CD4-positive, CD25-positive, alpha-beta regulatory T cell (primary cell): ENCODE data around the gene RBFOX1. TPM values are rescaled to one million over a fixed set of nuclear protein-coding genes. Genes with fewer than 3 reads are reported as not detected.

Experiments used
- ATAC-seq, 2 donors: fragments of 150-1000 bp; cut with Tn5 transposase; one replicate each; pipeline ENCODE4 v1.10.0; 2021; ENCODE audit warnings: low read depth in 2 of 2, moderate number of reproducible peaks in 2 of 2, moderate library complexity in 1 of 2
- DNase-seq, 3 donors: peaks; one replicate each; pipeline versions ENCODE4 v3.0.0 to v3.0.0-alpha.2; 2012 to 2022; ENCODE audit warnings: mixed read lengths in 1 of 3
- H3K27ac ChIP-seq: one replicate; pipeline ENCODE4 v1.7.0; 2013; ENCODE audit warnings: mild to moderate bottlenecking, low read length; ENCODE audit not compliant: insufficient read depth, poor library complexity, severe bottlenecking
- H3K27me3 ChIP-seq: one replicate; pipeline ENCODE4 v1.7.0; 2013; ENCODE audit warnings: low read length; ENCODE audit not compliant: control insufficient read depth, insufficient read depth
- H3K36me3 ChIP-seq: one replicate; pipeline ENCODE4 v1.7.0; 2013; ENCODE audit warnings: mild to moderate bottlenecking, low read length, moderate library complexity; ENCODE audit not compliant: control insufficient read depth, insufficient read depth
- H3K4me1 ChIP-seq: 2 replicates; pipeline ENCODE4 v1.7.0; 2013; ENCODE audit warnings: mild to moderate bottlenecking, low read length; ENCODE audit not compliant: insufficient read depth, control insufficient read depth, poor library complexity, severe bottlenecking
- H3K4me3 ChIP-seq: one replicate; pipeline ENCODE4 v1.7.0; 2013; ENCODE audit warnings: low read depth, mild to moderate bottlenecking, low read length, moderate library complexity
- H3K9me3 ChIP-seq, 2 experiments: 1 replicate in 1 of 2; 2 replicates in 1 of 2; pipeline ENCODE4 v1.7.0; 2013; ENCODE audit warnings: low read length in 2 of 2, mild to moderate bottlenecking in 1 of 2, moderate library complexity in 1 of 2; ENCODE audit not compliant: control insufficient read depth in 2 of 2
- H3K27ac Mint-ChIP-seq, 3 donors: one replicate each; pipeline ENCODE4 v1.8.0; 2020 to 2022; ENCODE audit warnings: mild to moderate bottlenecking in 3 of 3, mixed read lengths in 3 of 3, moderate library complexity in 2 of 3
- H3K27me3 Mint-ChIP-seq: one replicate; pipeline ENCODE4 v1.8.0; 2022; ENCODE audit warnings: mild to moderate bottlenecking, mixed read lengths
- H3K36me3 Mint-ChIP-seq: one replicate; pipeline ENCODE4 v1.8.0; 2020; ENCODE audit warnings: mixed read lengths
- H3K4me1 Mint-ChIP-seq, 4 donors: one replicate each; pipeline ENCODE4 v1.8.0; 2020 to 2022; ENCODE audit warnings: mixed read lengths in 4 of 4, mild to moderate bottlenecking in 1 of 4
- H3K4me3 Mint-ChIP-seq, 4 donors: one replicate each; pipeline ENCODE4 v1.8.0; 2020 to 2022; ENCODE audit warnings: mild to moderate bottlenecking in 4 of 4, mixed read lengths in 4 of 4, moderate library complexity in 3 of 4
- H3K9me3 Mint-ChIP-seq, 7 donors: one replicate each; pipeline ENCODE4 v1.8.0; 2020 to 2022; ENCODE audit warnings: mixed read lengths in 7 of 7, mild to moderate bottlenecking in 3 of 7, moderate library complexity in 2 of 7
- polyA plus RNA-seq, 4 donors: library from polyadenylated mRNA; unstranded; fragments of 300-500 nt; fragmentation: Illumina TruSeq; gene quantifications; one replicate each; pipeline ENCODE4 v1.2.3, GENCODE V29; 2021
- total RNA-seq: library from RNA; stranded (reverse); gene quantifications from one replicate; pipeline ENCODE4 v1.2.3, GENCODE V29; 2022

Gene RBFOX1
- total and polyA plus RNA-seq, 5 donors from 2014 or later, result not detected

DNA sequence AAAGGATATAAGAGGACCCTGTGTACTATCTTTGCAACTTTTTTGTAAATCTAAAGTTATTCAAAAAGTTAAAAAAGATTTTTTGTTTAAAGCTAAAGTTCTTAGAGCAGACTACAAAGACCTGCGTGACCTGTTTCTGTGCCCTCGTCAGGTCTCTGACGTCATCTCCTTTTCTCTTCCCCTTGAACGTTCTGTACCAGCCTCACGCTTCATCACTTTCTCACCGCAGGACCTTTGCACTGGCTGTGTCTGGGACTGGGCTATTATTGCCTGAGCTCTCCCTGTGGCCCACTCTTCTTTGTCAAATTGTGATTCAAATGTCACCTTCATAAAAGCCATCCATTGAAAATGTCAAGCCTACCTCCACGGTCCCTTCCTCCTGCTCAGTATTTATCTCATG is 222.8 kb downstream of the RBFOX1 start:
- no peak overlapping the region for H3K27ac ChIP-seq
- H3K27me3 Mint-ChIP-seq, result no peaks in the 10 kb centered on the region
- no peaks in the 10 kb centered on the region for H3K36me3 Mint-ChIP-seq
- H3K4me3 Mint-ChIP-seq, result no peak overlapping the region
- peaks cover 0 to 1% of the 10 kb centered on the region in 2 experiments for H3K9me3 ChIP-seq
- no peak overlapping the region for H3K27ac Mint-ChIP-seq
- no peaks in the 10 kb centered on the region for H3K4me1 Mint-ChIP-seq
- ATAC-seq (no peak), DNase-seq (no peak)
- peaks cover 6 to 24% (median 8%) of the 10 kb centered on the region in 7 donors for H3K9me3 Mint-ChIP-seq
- no peaks in the 10 kb centered on the region for H3K36me3 ChIP-seq
- H3K27me3 ChIP-seq, result no peaks in the 10 kb centered on the region
- no peaks in the 10 kb centered on the region for H3K4me1 ChIP-seq
- H3K4me3 ChIP-seq, result no peak overlapping the region

DNA sequence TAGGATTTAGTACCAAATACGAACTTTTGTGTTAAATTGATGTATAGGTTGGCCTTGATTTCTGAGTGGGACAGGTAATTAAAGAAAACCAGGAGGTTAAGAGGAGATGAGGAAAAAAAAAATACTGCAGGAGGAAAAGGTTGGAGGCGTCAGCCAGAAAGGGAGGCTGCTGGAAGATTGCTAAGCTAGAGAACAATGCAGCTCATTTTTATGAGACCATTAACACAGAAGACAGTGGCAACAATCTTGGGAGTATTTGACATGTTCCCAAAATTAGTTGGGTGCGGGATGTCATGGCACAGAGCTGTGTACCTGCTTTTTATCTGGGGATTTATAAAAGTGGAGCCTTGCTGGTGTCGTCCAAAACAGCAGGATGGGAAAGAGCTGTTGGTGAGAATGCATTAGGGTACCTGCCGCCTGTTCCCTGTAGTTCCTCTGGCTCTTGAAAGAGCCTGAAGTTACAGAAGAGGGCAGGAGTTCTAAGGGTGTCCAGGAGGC is 229.3 kb downstream of the RBFOX1 start:
- H3K4me3 Mint-ChIP-seq, result no peak overlapping the region
- H3K27ac ChIP-seq, result no peak overlapping the region
- H3K36me3 Mint-ChIP-seq, result no peaks in the 10 kb centered on the region
- H3K4me3 ChIP-seq, result no peak overlapping the region
- H3K36me3 ChIP-seq, result no peaks in the 10 kb centered on the region
- no peak for DNase-seq
- H3K4me1 ChIP-seq, result no peaks in the 10 kb centered on the region
- ATAC-seq, result no peak
- H3K27ac Mint-ChIP-seq, result no peak overlapping the region
- no peaks in the 10 kb centered on the region for H3K27me3 Mint-ChIP-seq
- no peaks in the 10 kb centered on the region for H3K27me3 ChIP-seq
- peaks cover 3 to 6% of the 10 kb centered on the region in 2 experiments for H3K9me3 ChIP-seq
- H3K4me1 Mint-ChIP-seq, result no peaks in the 10 kb centered on the region
- peaks cover 5 to 19% (median 7%) of the 10 kb centered on the region in 7 donors for H3K9me3 Mint-ChIP-seq

DNA sequence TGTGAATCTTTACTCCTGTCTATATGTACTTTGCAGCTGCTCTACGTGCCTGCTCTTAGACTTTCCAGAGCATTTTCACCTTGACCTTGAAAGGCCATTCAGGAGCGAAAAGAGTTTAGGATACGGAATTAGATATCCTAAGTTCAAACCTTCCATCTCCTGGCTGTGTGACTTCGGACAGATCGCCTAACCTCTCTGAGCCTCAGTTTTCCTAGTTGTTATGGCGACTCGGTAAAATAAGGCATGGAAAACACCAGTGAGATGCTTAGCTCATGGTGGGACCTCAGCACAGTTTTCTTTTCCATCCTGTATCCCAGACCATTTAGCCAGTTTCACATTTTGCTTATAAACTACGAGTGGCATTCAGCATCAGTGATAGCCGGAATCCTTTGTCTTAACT is 233.7 kb downstream of the RBFOX1 start:
- Mint-ChIP-seq H3K27me3 (no peaks in the 10 kb centered on the region), H3K27ac (no peak overlapping the region), H3K4me3 (no peak overlapping the region), H3K36me3 (no peaks in the 10 kb centered on the region), H3K4me1 (no peaks in the 10 kb centered on the region), H3K9me3 (peaks cover 3 to 21% (median 11%) of the 10 kb centered on the region in 7 donors)
- H3K27me3 ChIP-seq, result no peaks in the 10 kb centered on the region
- H3K27ac ChIP-seq, result no peak overlapping the region
- H3K4me3 ChIP-seq, result no peak overlapping the region
- peaks cover 3 to 6% of the 10 kb centered on the region in 2 experiments for H3K9me3 ChIP-seq
- ATAC-seq (no peak), DNase-seq (no peak)
- H3K4me1 ChIP-seq, result no peaks in the 10 kb centered on the region
- no peaks in the 10 kb centered on the region for H3K36me3 ChIP-seq

DNA sequence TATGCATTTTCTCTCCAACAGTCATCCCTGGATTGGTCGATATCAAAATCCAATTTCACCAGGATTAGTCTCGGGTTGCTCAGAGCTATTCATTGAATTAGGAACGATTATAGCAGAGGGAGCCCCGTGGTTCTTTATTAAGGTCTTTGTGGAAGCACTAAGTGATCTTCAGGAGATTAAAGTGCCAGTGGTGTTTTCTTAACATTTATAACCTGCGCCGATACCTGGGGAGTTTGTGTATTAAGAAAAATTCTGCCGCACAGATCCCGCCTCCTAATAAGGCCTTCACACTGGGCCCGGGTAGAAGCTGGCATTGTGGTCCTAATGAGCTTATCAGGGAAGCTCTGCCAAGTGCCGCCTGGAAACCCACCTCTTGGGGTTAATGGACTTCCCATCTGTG is 238.7 kb downstream of the RBFOX1 start:
- Mint-ChIP-seq H3K4me1 (no peaks in the 10 kb centered on the region), H3K4me3 (no peak overlapping the region), H3K36me3 (no peaks in the 10 kb centered on the region), H3K27me3 (no peaks in the 10 kb centered on the region), H3K9me3 (peaks cover 4 to 20% (median 11%) of the 10 kb centered on the region in 7 donors), H3K27ac (no peak overlapping the region)
- Histone ChIP-seq H3K9me3 (peaks cover 0 to 7% of the 10 kb centered on the region in 2 experiments), H3K4me3 (no peak overlapping the region), H3K36me3 (no peaks in the 10 kb centered on the region), H3K27me3 (no peaks in the 10 kb centered on the region), H3K27ac (no peak overlapping the region), H3K4me1 (no peaks in the 10 kb centered on the region)
- ATAC-seq, result no peak
- no peak for DNase-seq

DNA sequence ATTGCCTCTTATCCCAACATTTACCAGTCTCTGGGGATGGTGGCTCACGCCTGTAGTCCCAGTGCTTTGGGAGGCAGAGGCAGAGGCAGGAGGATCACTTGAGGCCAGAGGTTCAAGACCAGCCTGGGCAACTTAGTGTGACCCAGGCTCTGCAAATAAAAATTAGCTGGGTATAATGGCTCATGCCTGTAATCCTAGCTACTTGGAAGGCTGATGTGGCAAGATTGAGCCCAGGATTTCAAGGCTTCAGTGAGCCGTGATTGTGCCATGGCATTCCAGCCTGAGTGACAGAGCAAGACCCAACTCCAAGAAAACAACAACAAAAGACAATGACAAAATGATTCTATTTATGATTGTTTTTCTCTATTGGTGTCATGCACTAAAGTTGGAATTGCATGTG is 244.9 kb downstream of the RBFOX1 start:
- Mint-ChIP-seq H3K27ac (no peak overlapping the region), H3K36me3 (no peaks in the 10 kb centered on the region), H3K4me3 (no peak overlapping the region), H3K9me3 (peaks cover 3 to 19% (median 13%) of the 10 kb centered on the region in 7 donors), H3K4me1 (no peaks in the 10 kb centered on the region), H3K27me3 (no peaks in the 10 kb centered on the region)
- H3K27ac ChIP-seq, result no peak overlapping the region
- H3K4me3 ChIP-seq, result no peak overlapping the region
- no peaks in the 10 kb centered on the region for H3K36me3 ChIP-seq
- peaks cover 0 to 4% of the 10 kb centered on the region in 2 experiments for H3K9me3 ChIP-seq
- DNase-seq (no peak), ATAC-seq (no peak)
- no peaks in the 10 kb centered on the region for H3K4me1 ChIP-seq
- H3K27me3 ChIP-seq, result no peaks in the 10 kb centered on the region

DNA sequence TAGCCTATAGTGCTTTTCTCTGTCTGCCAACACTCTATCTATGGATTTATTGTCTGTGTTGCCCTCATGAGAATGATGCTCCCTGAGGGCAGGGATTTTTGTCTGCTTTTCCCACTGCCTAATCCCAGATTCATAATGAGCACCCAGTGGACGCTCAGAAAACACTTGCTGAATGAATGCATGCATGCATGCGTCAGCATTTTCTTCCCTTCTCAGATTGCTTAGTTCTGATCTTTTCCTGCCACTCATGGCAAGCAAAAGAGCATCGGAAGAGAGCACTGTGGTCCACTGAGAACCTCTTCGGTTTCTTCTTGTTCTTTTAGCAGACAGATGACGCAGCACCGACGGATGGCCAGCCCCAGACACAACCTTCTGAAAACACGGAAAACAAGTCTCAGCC is 246.8 kb downstream of the RBFOX1 start:
- ATAC-seq (no peak), DNase-seq (no peak)
- Histone ChIP-seq H3K27ac (no peak overlapping the region), H3K36me3 (no peaks in the 10 kb centered on the region), H3K4me3 (no peak overlapping the region), H3K27me3 (no peaks in the 10 kb centered on the region), H3K4me1 (no peaks in the 10 kb centered on the region), H3K9me3 (peaks cover 0 to 2% of the 10 kb centered on the region in 2 experiments)
- Mint-ChIP-seq H3K27me3 (no peaks in the 10 kb centered on the region), H3K4me1 (no peaks in the 10 kb centered on the region), H3K36me3 (no peaks in the 10 kb centered on the region), H3K4me3 (no peak overlapping the region), H3K27ac (no peak overlapping the region), H3K9me3 (peaks cover 2 to 20% (median 11%) of the 10 kb centered on the region in 7 donors)

DNA sequence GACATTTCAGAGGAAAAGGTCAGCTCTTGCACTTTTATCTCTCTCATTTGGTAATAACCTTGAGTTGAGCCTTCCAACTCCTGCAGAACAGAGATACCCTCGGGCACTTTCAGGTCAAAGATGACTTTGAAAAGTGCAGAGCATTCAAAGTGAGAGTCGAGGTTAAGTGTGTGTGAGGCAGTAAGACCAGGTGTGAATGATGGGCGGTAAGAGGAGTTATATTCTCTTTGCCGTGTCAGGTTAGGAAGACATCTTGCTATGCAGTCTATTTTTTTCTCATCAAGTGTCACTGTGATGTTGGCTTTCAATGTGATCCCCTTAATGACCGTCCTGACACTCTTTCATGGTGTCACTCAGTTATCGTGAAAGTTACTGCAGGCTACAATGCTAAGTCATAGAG is 248.5 kb downstream of the RBFOX1 start:
- DNase-seq, result no peak
- H3K9me3 ChIP-seq, result peaks cover 0 to 2% of the 10 kb centered on the region in 2 experiments
- no peak overlapping the region for H3K27ac ChIP-seq
- ATAC-seq, result no peak
- no peak overlapping the region for H3K4me3 ChIP-seq
- Mint-ChIP-seq H3K4me3 (no peak overlapping the region), H3K27ac (no peak overlapping the region), H3K4me1 (no peaks in the 10 kb centered on the region), H3K9me3 (peaks cover 2 to 26% (median 9%) of the 10 kb centered on the region in 7 donors), H3K27me3 (no peaks in the 10 kb centered on the region), H3K36me3 (no peaks in the 10 kb centered on the region)
- no peaks in the 10 kb centered on the region for H3K27me3 ChIP-seq
- no peaks in the 10 kb centered on the region for H3K36me3 ChIP-seq
- H3K4me1 ChIP-seq, result no peaks in the 10 kb centered on the region

DNA sequence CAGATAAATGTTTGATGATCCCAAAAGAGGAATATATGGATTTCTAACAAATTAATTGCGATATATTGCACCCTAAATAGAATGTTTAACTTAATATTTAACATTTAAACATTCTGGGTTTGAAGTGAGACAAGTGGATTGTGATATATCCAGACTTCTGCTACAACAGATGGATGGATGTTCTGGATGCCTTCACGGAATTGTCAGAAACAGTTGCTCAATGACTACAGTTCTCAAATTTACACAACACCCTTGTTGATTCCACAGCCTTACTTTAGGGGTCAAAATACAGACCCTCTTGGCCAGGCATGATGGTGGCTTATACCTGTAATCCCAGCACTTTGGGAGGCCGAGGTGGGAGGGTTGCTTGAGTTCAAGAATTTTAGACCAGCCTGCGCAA is 250.8 kb downstream of the RBFOX1 start:
- Histone ChIP-seq H3K9me3 (peaks cover 0 to 2% of the 10 kb centered on the region in 2 experiments), H3K27me3 (no peaks in the 10 kb centered on the region), H3K4me1 (no peaks in the 10 kb centered on the region), H3K27ac (no peak overlapping the region), H3K4me3 (no peak overlapping the region), H3K36me3 (no peaks in the 10 kb centered on the region)
- Mint-ChIP-seq H3K4me1 (no peaks in the 10 kb centered on the region), H3K36me3 (no peaks in the 10 kb centered on the region), H3K9me3 (peaks cover 0 to 26% (median 11%) of the 10 kb centered on the region in 7 donors), H3K27me3 (no peaks in the 10 kb centered on the region), H3K27ac (no peak overlapping the region), H3K4me3 (no peak overlapping the region)
- ATAC-seq (no peak), DNase-seq (no peak)
